HG03457 (cell line): ENCODE measurements around the gene PSMA2.

Experiments used
- ATAC-seq: cut with Tn5 transposase; IDR thresholded peaks from one replicate; pipeline ENCODE4 v1.9.1; 2021; ENCODE audit warnings: moderate number of reproducible peaks; ENCODE audit not compliant: unreplicated experiment

The PSMA2 gene

DNA sequence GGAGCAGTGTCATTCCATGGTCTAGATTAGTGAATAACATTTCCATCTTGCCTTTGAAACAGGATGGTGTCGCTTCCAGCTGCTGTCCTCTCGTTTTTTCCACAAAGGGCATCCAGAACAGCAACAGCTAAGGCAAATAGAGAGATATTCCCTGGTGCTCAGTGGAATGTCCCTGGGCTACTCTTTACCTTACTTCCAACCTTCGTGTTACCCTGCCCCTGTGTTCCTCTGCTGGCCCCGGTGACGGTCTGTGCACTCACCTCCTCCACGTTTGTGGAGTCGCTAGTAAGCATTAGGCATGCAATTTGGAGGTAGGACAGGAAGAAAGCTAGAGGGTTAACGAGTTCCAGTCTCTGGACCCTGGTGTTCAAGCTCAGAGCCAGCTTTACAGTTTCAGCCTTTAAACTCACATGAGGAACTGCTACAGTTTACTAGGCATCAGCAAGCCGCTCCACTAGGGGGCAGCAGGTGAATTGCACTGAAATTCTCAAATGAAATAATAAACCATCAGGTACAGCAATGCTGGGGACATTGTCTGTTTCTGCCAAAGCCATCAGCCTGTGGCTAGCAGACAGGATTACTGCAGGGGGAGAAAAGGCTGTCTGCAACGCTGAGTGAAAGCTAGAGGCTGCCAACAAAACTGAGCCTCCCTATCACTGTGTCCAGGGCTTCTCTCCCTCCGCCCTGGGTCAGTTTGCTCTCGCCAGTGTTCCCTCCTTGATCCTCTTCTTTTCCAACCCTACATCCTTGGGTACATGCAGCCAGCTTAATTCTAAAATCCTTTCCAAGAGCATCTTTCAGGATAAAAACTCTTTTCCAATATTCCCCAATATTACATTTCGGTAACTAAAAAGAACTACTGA, 9.2 kb upstream of the PSMA2 start:
- peak; percentile 40 for ATAC-seq

- ATAC-seq = no peak
Observed at GRCh38 chr7:42939457-42940240, 7.7 kb upstream of the PSMA2 start.

DNA sequence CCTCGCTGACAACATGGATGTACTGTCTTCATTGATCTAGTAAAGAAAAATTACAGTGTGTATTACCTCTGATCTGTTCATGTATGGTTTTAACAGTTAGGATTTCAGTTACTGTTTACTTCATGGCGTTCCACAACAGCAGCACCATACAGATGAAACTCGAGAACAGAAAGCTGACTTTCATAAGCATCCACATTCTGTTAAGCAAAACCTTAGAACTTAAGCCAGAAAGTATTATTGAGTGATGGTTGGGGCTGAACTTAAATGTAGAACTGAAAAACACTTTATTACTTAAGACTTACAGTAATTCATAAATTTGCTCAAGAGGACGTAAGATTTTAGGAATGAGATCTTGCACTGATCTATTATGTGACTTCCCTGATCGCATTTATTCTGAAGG, 3.9 kb upstream of the PSMA2 start:
- ATAC-seq = no peak

- ATAC-seq = no peak
Observed at GRCh38 chr7:42934291-42934690, 2.3 kb upstream of the PSMA2 start.

GRCh38 chr7:42932811-42933591, 1.0 kb upstream of the PSMA2 start:
- no peak for ATAC-seq

DNA sequence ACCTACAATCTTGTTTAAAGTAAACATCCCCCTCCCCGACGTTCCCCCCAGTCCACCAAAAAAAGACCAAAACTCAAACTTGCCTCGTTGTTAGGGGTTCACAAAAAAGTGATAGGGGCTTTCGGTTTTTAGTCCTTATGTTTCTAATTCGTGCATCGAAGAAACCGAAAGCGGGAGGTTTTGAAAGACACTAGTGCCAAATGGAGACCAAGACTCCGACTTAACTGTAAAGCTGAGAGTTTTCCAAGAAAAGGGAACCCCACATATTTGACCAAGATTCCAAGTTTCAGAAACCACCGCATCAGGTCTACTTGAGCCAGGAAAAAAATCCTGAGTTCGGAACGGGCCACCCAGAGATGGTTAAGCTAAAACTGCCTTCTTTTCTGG, 534 bp downstream of the PSMA2 start:
- no peak for ATAC-seq

- no peak for ATAC-seq
Observed at GRCh38 chr7:42930889-42931288, 1.1 kb downstream of the PSMA2 start.

GRCh38 chr7:42929449-42929848, 2.5 kb downstream of the PSMA2 start:
- no peak for ATAC-seq

DNA sequence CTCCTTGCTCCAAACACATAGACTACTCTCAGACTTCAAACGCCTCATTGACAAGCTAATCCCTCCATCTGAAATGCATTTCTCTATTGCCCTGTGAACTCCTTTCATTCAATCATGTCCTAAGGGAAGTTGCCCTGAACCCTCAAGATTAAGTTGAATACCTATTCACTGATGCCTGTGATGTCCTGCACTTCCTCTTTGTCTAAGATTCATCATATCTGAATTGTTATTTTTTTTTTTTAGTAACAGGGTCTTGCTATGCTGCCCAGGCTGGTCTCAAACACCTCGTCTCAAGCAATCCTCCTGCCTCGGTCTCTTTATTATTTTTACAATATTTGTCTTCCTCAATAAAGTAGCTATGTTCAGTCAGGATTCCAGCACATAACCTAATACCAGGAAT, 3.2 kb downstream of the PSMA2 start:
- no peak for ATAC-seq

DNA sequence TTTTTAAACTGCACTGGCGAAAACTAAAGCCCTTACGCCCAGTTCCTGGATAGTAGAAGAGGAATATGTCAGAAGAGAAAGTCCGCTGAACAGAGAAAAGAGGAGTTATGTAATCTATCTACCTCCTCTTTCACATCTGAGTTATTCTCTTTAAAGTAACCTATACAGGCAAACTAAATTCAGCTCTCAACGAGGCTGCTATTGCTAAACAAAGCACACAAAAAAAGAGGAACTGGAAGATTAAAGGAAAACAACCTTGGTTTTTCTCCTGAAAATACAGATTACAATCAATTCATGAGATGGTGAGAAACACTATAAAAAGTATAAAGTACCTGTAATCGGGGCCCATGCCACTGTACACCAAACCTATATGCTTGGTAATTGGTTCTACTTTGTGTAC, 5.8 kb downstream of the PSMA2 start:
- no peak for ATAC-seq

- no peak for ATAC-seq
Observed at GRCh38 chr7:42925630-42926029, 6.3 kb downstream of the PSMA2 start.

GRCh38 chr7:42924223-42924838, 7.6 kb downstream of the PSMA2 start:
- ATAC-seq = no peak

GRCh38 chr7:42922017-42922753, 9.8 kb downstream of the PSMA2 start:
- ATAC-seq = no peak

DNA sequence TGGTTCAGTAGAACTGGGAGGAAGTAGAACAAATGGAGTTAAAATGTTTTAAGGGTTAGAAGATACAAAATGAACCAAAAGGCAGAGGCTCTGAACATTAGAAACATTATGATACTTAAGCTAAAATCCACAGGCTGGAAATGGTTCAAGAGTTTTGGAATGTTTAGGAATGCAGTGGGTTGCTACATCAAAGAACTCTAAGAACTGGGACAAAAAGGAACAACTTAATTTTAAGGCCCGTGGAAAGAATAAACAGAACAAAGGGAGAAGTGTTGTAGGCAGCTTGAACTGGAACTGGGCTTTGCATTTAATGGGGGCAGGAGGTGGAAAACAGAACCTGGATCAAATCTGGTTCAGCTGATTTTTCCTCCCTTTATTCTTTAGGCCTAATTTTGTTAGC, 16.6 kb downstream of the PSMA2 start:
- ATAC-seq = no peak

DNA sequence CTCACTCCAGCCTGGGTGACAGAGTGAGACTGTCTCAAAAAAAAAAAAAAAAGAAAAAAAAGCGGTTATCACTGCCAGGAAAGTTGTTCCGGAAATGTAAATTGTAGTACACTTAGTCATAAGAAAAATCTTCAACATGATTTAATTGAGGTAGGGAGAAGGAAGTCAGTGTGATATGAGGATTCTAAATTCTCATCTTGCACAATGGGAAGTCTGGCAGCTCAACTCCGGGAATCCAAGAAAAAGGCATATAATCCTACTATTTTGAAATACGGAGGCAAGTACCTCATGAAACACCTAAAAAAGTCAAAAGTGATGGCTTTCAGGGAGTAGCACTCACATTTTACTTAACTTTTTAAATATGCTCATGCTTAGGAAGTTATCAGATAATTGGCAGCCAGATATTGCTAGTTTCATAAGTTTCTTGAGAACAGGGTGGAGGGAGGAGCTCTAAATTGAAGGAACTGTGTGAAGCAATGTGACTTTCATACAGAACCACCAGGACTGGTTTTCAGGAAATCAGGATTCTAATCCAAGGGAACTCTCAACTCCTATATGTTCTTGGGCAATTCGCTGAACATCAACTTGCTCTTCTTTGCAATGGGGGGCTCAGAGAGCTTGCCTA, 17.4 kb downstream of the PSMA2 start:
- no peak for ATAC-seq

DNA sequence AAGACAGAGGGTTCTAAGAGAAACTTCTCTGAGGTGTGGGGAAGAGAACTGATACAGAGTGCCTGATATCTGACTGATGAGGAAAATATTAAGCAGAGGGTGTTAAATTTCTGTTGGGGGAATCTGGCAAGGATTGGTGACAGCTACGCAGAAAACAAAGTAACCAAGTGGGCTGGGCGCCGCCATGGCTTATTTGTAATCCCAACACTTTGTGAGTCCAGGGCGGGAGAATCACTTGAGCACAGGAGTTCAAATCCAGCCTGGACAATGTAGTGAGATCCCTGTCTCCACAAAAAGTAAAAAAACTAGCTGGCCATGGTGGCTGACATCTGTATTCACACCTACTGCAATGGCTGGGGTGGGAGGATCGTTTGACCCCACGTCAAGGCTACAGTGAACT, 18.0 kb downstream of the PSMA2 start:
- no peak for ATAC-seq

DNA sequence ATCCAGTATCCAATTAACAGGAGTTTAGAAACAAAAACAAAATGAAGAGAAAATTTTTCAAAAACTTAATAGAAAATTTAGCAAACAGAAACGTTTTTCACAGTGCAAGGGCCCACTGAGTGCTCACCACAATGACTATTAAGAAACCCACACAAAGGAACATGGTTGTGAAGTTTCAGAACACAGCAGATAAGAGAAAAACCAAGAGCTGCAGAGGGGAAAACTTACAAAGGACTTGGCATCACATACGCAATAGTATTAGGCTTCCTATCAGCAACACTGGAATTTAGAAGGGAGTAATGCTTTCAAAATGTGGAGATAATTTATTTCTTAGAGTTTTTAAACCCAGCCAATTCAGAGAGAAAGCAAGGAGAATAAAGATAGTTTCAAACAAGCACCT, 18.4 kb downstream of the PSMA2 start:
- ATAC-seq = no peak

DNA sequence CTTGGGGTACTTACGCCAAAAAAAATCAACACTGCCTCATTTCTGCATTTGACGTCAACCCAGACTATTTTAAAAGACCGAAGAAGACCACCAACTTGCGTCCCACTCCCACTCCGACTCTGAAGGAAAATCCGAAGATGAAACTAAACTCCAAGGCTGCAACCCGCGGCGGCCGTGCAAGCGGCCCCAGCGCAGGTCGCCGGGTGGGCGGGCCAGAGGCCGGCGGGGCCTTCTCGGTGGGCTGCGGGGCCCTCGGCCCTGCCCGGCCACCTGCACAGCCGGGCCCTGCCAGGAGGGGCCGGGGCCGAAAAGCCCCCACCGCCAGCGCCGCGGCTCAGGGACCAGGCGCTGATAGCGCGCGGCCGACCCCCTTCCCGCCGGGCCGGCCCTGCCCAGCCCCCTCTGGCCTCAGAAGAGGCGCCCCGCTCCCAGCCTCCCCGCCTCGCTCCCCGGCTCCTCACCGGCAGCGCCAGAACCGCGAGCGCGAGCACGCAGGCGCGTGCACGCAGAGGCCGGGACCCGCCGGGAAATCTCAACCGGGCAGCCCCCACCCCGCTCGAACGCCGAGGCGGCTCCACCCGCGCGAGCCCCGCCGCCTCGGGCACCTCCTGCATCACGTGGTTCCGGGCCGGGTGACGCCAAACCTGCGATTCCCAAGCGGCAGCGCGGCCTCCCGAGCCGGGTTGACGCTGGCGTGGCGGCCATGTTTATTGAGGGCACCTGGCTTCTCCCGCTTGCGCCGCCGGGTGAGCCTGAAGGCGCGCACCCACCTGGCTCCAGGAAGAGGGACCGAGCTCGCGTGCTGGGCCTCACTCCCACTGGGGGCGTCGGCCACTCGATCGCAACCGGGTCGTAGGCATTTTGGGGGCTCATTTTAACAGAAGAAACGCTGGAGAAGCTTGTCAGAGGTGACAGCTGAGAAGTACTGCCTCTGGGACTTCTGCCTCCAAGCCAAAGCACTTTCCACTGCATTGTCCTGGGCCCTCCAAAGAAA, 20.2 kb downstream of the PSMA2 start, which contains the start of gene C7orf25:
C7orf25 (minus strand) TSS at position 617 of the 994 bp plus-strand sequence. CDS start 1,170 bp downstream, outside the sequence.
- ATAC-seq = peak; percentile 90

- ATAC-seq = no peak
Observed at GRCh38 chr7:42910306-42910705, 21.7 kb downstream of the PSMA2 start.
